Neural progenitor cell (in vitro differentiated cells): ENCODE data around the gene MORN5.

Experiments used
- CTCF ChIP-seq: fragments of 200-600 bp; sonication (generic); IDR thresholded peaks from 2 replicates; pipeline ENCODE4 v1.5.1; 2017; ENCODE audit warnings: antibody characterized with exemption, mild to moderate bottlenecking
- EZH2 ChIP-seq: fragments of 200-600 bp; sonication (generic); IDR thresholded peaks from 2 replicates; pipeline ENCODE4 v1.6.1; 2017; ENCODE audit warnings: antibody characterized with exemption, mild to moderate bottlenecking, moderate library complexity
- EZH2phosphoT487 ChIP-seq: fragments of 200-600 bp; sonication (generic); IDR thresholded peaks from 2 replicates; pipeline ENCODE4 v1.6.1; 2017; ENCODE audit warnings: antibody characterized with exemption

- TF ChIP-seq CTCF (no peak), EZH2 (no peak), EZH2phosphoT487 (no peak)
These were observed 21.0 kb upstream of the MORN5 start for GRCh38 chr9:122138560-122139268.
